Right lobe of liver (tissue), 4 donors: ENCODE data around the gene PLXNA2.

Source experiments
- CTCF ChIP-seq, 4 donors: fragments of 200-600 bp in 3 of 4; fragments of 450-650 bp in 1 of 4; IDR thresholded peaks; one replicate each; pipeline versions ENCODE4 v1.5.1 to v1.8.0; 2016 to 2022; ENCODE audit warnings: antibody characterized with exemption in 4 of 4, mild to moderate bottlenecking in 2 of 4
- POLR2A ChIP-seq: fragments of 450-650 bp; IDR thresholded peaks from one replicate; pipeline ENCODE4 v1.6.1; 2017; ENCODE audit warnings: antibody characterized with exemption, mild to moderate bottlenecking
- donor health status: DM: no; HTN: no; CAD: no.
- donor health status: DM: no; HTN: no; CAD: no.
- donor health status: DM: no; HTN: yes; CAD: no.

GRCh38 chr1:208108646-208109330 is 135.4 kb downstream of the PLXNA2 start:
- no peak for TF ChIP-seq CTCF (IDR thresholded peaks at IDR 0.05)
- no peak for TF ChIP-seq POLR2A
